Tibial nerve (tissue), 4 donors: Measurements from ENCODE around the gene GRIFIN. TPM values are rescaled to one million over a fixed set of nuclear protein-coding genes. Genes with fewer than 3 reads are reported as not detected.

Experiments
- DNase-seq, 2 donors: peaks; one replicate each; pipeline ENCODE4 v3.0.0-alpha.2; 2019; ENCODE audit warnings: low spot score in 2 of 2
- H3K27ac ChIP-seq, 4 donors: fragments of 200-600 bp; sonication (generic) in 3 of 4; one replicate each; pipeline ENCODE4 v1.5.1; 2017 to 2019; ENCODE audit warnings: mild to moderate bottlenecking in 1 of 4
- H3K27me3 ChIP-seq, 2 donors: fragments of 200-600 bp; sonication (generic) in 1 of 2; one replicate each; pipeline versions ENCODE4 v1.5.1 to v1.6.0; 2017 to 2019
- H3K36me3 ChIP-seq, 3 donors: fragments of 200-600 bp; sonication (generic); one replicate each; pipeline ENCODE4 v1.5.1; 2018 to 2019
- H3K4me1 ChIP-seq, 4 donors: fragments of 200-600 bp; sonication (generic) in 3 of 4; one replicate each; pipeline ENCODE4 v1.5.1; 2017 to 2019
- H3K4me3 ChIP-seq, 4 donors: fragments of 200-600 bp; sonication (generic) in 3 of 4; one replicate each; pipeline ENCODE4 v1.5.1; 2017 to 2019; ENCODE audit warnings: mild to moderate bottlenecking in 1 of 4, moderate library complexity in 1 of 4
- H3K9me3 ChIP-seq, 4 donors: fragments of 200-600 bp; sonication (generic) in 3 of 4; one replicate each; pipeline ENCODE4 v1.5.1; 2017 to 2019
- CTCF ChIP-seq, 5 experiments: fragments of 200-600 bp in 3 of 5; fragments of 450-650 bp in 2 of 5; sonication (generic) in 3 of 5; IDR thresholded peaks; one replicate each; pipeline ENCODE4 v1.5.1; 2016 to 2019; ENCODE audit warnings: antibody characterized with exemption in 5 of 5, mild to moderate bottlenecking in 3 of 5, moderate library complexity in 2 of 5
- EP300 ChIP-seq, 2 donors: sonication (generic); formaldehyde crosslinking; IDR thresholded peaks; one replicate each; pipeline ENCODE4 v1.6.1; 2017; ENCODE audit warnings: antibody characterized with exemption in 2 of 2, mild to moderate bottlenecking in 1 of 2
- POLR2A ChIP-seq, 2 donors: fragments of 450-650 bp; IDR thresholded peaks; one replicate each; pipeline ENCODE4 v1.6.1; 2017; ENCODE audit warnings: antibody characterized with exemption in 2 of 2, mild to moderate bottlenecking in 2 of 2, moderate library complexity in 2 of 2
- WGBS, 2 donors: methylation state at CpG; one replicate each; pipeline ENCODE4 v1.1.5; 2018; 5-methylcytosine and 5-hydroxymethylcytosine counted together
- total RNA-seq, 4 donors: library from RNA; depleted of rRNA; stranded (reverse); fragments of >200 nt; gene quantifications; one replicate each; pipeline ENCODE4 v1.1.0, GENCODE V29; 2016

Gene GRIFIN
- total RNA-seq, 4 donors from 2014 or later = not detected

- 40 to 62% methylated on average over 5 of the region's 5 CpGs for WGBS, 2 donors
- Histone ChIP-seq H3K4me1 (peaks cover 0 to 35% (median 15%) of the 10 kb centered on the region in 4 donors), H3K27me3 (peaks cover 0 to 19% of the 10 kb centered on the region in 2 donors), H3K9me3 (peaks cover 0 to 15% (median 0%) of the 10 kb centered on the region in 4 donors), H3K36me3 (no peaks in the 10 kb centered on the region), H3K27ac (no peak overlapping the region), H3K4me3 (no peak overlapping the region)
- TF ChIP-seq EP300 (IDR thresholded peaks at IDR 0.05) = no peak
- no peak for TF ChIP-seq CTCF (IDR thresholded peaks at IDR 0.05)
- TF ChIP-seq POLR2A (IDR thresholded peaks at IDR 0.05) = no peak
- DNase-seq = no peak
These were observed 7.3 kb upstream of the GRIFIN start for GRCh38 chr7:2483494-2483893.

- H3K4me1 ChIP-seq = peaks cover 0 to 35% (median 17%) of the 10 kb centered on the region in 4 donors
- no peaks in the 10 kb centered on the region for H3K36me3 ChIP-seq
- H3K27ac ChIP-seq = no peak overlapping the region
- WGBS, 2 donors = 72 to 85% methylated on average over 10 of the region's 10 CpGs
- peaks cover 0 to 19% of the 10 kb centered on the region in 2 donors for H3K27me3 ChIP-seq
- peaks cover 0 to 15% (median 0%) of the 10 kb centered on the region in 4 donors for H3K9me3 ChIP-seq
- no peak overlapping the region for H3K4me3 ChIP-seq
- TF ChIP-seq EP300 (IDR thresholded peaks at IDR 0.05) (no peak), POLR2A (IDR thresholded peaks at IDR 0.05) (no peak), CTCF (IDR thresholded peaks at IDR 0.05) (no peak)
- no peak for DNase-seq
These were observed 6.7 kb upstream of the GRIFIN start for GRCh38 chr7:2482725-2483451.

DNA sequence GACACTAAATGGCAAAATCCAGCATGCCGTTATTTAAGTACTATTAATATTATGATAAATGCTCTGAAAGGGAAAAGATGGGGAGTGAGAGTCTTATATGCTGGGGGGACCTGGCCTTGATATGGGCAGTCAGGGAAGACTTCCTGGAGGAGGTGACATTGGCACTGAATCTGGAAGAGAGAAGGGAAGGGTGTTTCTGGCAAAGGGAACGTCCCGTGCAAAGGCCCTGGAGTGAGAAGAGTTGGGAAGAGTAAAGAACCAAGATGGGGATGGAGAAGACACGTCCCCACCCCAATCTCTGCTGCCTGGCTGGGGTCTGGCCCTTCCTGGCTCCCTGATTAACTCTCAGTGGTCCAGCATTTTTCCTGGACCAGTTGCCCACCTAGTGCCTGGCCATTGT is 5.0 kb upstream of the GRIFIN start:
- peaks cover 0 to 15% (median 0%) of the 10 kb centered on the region in 4 donors for H3K9me3 ChIP-seq
- no peak for DNase-seq
- no peak for TF ChIP-seq CTCF (IDR thresholded peaks at IDR 0.05)
- TF ChIP-seq EP300 (IDR thresholded peaks at IDR 0.05) = no peak
- no peak for TF ChIP-seq POLR2A (IDR thresholded peaks at IDR 0.05)
- H3K4me1 ChIP-seq = peaks cover 0 to 32% (median 18%) of the 10 kb centered on the region in 4 donors
- peaks cover 0 to 19% of the 10 kb centered on the region in 2 donors for H3K27me3 ChIP-seq
- WGBS, 2 donors = 84 to 87% methylated on average over 4 of the region's 4 CpGs
- no peaks in the 10 kb centered on the region for H3K36me3 ChIP-seq
- no peak overlapping the region for H3K27ac ChIP-seq
- H3K4me3 ChIP-seq = no peak overlapping the region

- Histone ChIP-seq H3K4me3 (no peak overlapping the region), H3K36me3 (no peaks in the 10 kb centered on the region), H3K4me1 (peaks cover 0 to 32% (median 18%) of the 10 kb centered on the region in 4 donors), H3K27me3 (peaks cover 0 to 19% of the 10 kb centered on the region in 2 donors), H3K27ac (no peak overlapping the region), H3K9me3 (peaks cover 0 to 15% (median 0%) of the 10 kb centered on the region in 4 donors)
- DNase-seq = no peak
- TF ChIP-seq EP300 (IDR thresholded peaks at IDR 0.05) (no peak), CTCF (IDR thresholded peaks at IDR 0.05) (no peak), POLR2A (IDR thresholded peaks at IDR 0.05) (no peak)
- 27 to 53% methylated on average over 8 to 15 of the region's 21 CpGs for WGBS, 2 donors
These were observed 3.8 kb upstream of the GRIFIN start for GRCh38 chr7:2480070-2480408.

DNA sequence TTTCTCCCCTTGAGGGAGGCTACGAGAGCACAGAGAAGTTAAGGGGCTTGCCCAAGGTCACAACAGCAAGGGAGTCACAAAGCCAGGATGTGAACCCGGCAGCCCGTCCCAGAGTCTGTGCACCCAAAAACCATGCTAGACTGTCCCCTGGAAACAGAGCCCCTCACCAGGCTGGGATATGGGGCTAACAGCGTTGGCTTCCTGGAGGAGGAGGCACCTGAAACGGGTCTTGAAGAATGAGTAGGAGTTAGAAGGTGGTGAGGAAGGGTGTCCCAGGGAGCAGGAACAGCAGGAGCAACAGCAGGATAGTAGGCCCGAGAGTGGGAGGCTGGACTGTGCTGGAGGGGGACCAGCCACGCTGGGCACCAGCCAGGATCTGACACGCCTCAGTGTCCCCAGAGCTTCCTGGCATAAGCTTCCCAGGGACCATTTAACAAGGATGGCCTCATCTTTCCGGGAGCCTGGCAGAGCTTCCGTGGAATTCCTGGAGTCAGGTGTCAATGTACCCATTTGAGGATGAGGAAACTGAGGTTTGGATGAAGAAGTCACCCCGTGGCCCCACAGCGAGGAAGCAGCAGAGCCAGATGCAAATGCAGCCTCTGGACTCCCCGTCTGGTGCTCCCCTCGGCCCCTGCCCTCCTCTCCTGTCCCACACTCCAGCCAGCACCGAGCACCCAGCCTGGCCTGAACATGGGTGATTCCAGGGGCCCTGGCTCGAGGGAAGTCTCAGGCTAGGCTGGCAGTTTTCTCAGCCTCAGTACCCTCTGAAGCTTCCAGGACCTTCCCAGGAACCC is 3.3 kb upstream of the GRIFIN start:
- H3K4me3 ChIP-seq = no peak overlapping the region
- H3K4me1 ChIP-seq = peaks cover 0 to 32% (median 18%) of the 10 kb centered on the region in 4 donors
- peaks cover 0 to 19% of the 10 kb centered on the region in 2 donors for H3K27me3 ChIP-seq
- no peak overlapping the region for H3K27ac ChIP-seq
- DNase-seq = no peak
- no peak for TF ChIP-seq POLR2A (IDR thresholded peaks at IDR 0.05)
- TF ChIP-seq CTCF (IDR thresholded peaks at IDR 0.05) = no peak
- TF ChIP-seq EP300 (IDR thresholded peaks at IDR 0.05) = no peak
- 64 to 69% methylated on average over 14 to 16 of the region's 16 CpGs for WGBS, 2 donors
- H3K9me3 ChIP-seq = peaks cover 0 to 15% (median 0%) of the 10 kb centered on the region in 4 donors
- H3K36me3 ChIP-seq = no peaks in the 10 kb centered on the region
